HG03103 (cell line): ENCODE data around the gene ZNF792.
"Not testable (repeated sequence)": the region's sequence is repeated elsewhere in the genome, so short reads cannot be mapped to it uniquely, and the experiment has no call there.

Experiments
- ATAC-seq: cut with Tn5 transposase; IDR thresholded peaks from one replicate; pipeline ENCODE4 v1.9.1; 2021; ENCODE audit warnings: low read depth; ENCODE audit not compliant: unreplicated experiment

Gene ZNF792

GRCh38 chr19:34975056-34975455, 11.0 kb upstream of the ZNF792 start:
- ATAC-seq = no peak

GRCh38 chr19:34974646-34975045, 10.6 kb upstream of the ZNF792 start:
- no peak for ATAC-seq

- no peak for ATAC-seq
Measured at GRCh38 chr19:34972163-34972705, 8.2 kb upstream of the ZNF792 start.

- not testable (repeated sequence) for ATAC-seq
Measured at GRCh38 chr19:34970185-34970780, 6.3 kb upstream of the ZNF792 start.

GRCh38 chr19:34969721-34970120, 5.7 kb upstream of the ZNF792 start:
- no peak for ATAC-seq

GRCh38 chr19:34967551-34967950, 3.5 kb upstream of the ZNF792 start:
- no peak for ATAC-seq

GRCh38 chr19:34965505-34965904, 1.5 kb upstream of the ZNF792 start:
- ATAC-seq = not testable (repeated sequence)

- ATAC-seq = no peak
Measured at GRCh38 chr19:34964598-34964997, 569 bp upstream of the ZNF792 start.

GRCh38 chr19:34962687-34963572, 1.1 kb downstream of the ZNF792 start:
- no peak for ATAC-seq

- no peak for ATAC-seq
Measured at GRCh38 chr19:34961775-34962686, 2.0 kb downstream of the ZNF792 start.

- ATAC-seq = no peak
Measured at GRCh38 chr19:34960940-34961679, 2.9 kb downstream of the ZNF792 start.

- no peak for ATAC-seq
Measured at GRCh38 chr19:34960103-34960805, 3.8 kb downstream of the ZNF792 start.

- no peak for ATAC-seq
Measured at GRCh38 chr19:34959021-34959420, 5.0 kb downstream of the ZNF792 start.

GRCh38 chr19:34957830-34958751, 5.9 kb downstream of the ZNF792 start:
- no peak for ATAC-seq

GRCh38 chr19:34953092-34953491, 10.9 kb downstream of the ZNF792 start:
- no peak for ATAC-seq

- ATAC-seq = no peak
Measured at GRCh38 chr19:34943861-34944573, 20.0 kb downstream of the ZNF792 start.

- no peak for ATAC-seq
Measured at GRCh38 chr19:34938886-34939285, 25.1 kb downstream of the ZNF792 start.

- ATAC-seq = no peak
Measured at GRCh38 chr19:34936184-34936583, 27.8 kb downstream of the ZNF792 start.
